Karpas-422 (cell line): ENCODE measurements around the gene STK38L. TPM values are rescaled to one million over a fixed set of nuclear protein-coding genes. Genes with fewer than 3 reads are reported as not detected.

Source experiments
- DNase-seq: peaks from one replicate; pipeline ENCODE4 v3.0.0-alpha.2; 2015
- H2AFZ ChIP-seq: fragments of 200-600 bp; sonication (generic); 2 replicates; pipeline ENCODE4 v1.6.1; 2014; ENCODE audit warnings: antibody characterized with exemption, low read length, mixed read lengths
- H3K27ac ChIP-seq: fragments of 200-600 bp; sonication (generic); 2 replicates; pipeline ENCODE4 v1.5.1; 2014; ENCODE audit warnings: mild to moderate bottlenecking, low read length, moderate library complexity
- H3K27me3 ChIP-seq: fragments of 200-600 bp; sonication (generic); 2 replicates; pipeline ENCODE4 v1.6.1; 2014; ENCODE audit warnings: low read length, mixed read lengths
- H3K36me3 ChIP-seq: fragments of 200-600 bp; sonication (generic); 2 replicates; pipeline ENCODE4 v1.6.1; 2014; ENCODE audit warnings: low read length, mixed read lengths; ENCODE audit not compliant: insufficient read depth
- H3K4me1 ChIP-seq: fragments of 200-600 bp; sonication (generic); 2 replicates; pipeline ENCODE4 v1.6.1; 2014; ENCODE audit warnings: mild to moderate bottlenecking, low read length, mixed read lengths
- H3K4me2 ChIP-seq: fragments of 200-600 bp; sonication (generic); 2 replicates; pipeline ENCODE4 v1.6.1; 2014; ENCODE audit warnings: low read length, low read depth, mild to moderate bottlenecking; ENCODE audit not compliant: poor library complexity, severe bottlenecking
- H3K4me3 ChIP-seq: fragments of 200-600 bp; sonication (generic); 2 replicates; pipeline ENCODE4 v1.5.1; 2014; ENCODE audit warnings: mild to moderate bottlenecking, antibody characterized with exemption, low read length, mixed read lengths
- H3K79me2 ChIP-seq: fragments of 200-600 bp; sonication (generic); 2 replicates; pipeline ENCODE4 v1.6.1; 2014; ENCODE audit warnings: mild to moderate bottlenecking, low read length, mixed read lengths
- H3K9ac ChIP-seq: fragments of 200-600 bp; sonication (generic); 2 replicates; pipeline ENCODE4 v1.6.0; 2014; ENCODE audit warnings: low read length
- H3K9me2 ChIP-seq: fragments of 200-600 bp; sonication (generic), shearing (Covaris generic); replicated peaks from 2 replicates; pipeline ENCODE4 v1.6.0; 2014; ENCODE audit warnings: mild to moderate bottlenecking, low read length, moderate library complexity; ENCODE audit not compliant: insufficient read depth
- H3K9me3 ChIP-seq: fragments of 300-700, 200-600 bp; sonication (generic); 2 replicates; pipeline ENCODE4 v1.6.1; 2014; ENCODE audit warnings: low read length, mixed read lengths
- H4K20me1 ChIP-seq: fragments of 200-600 bp; sonication (generic); 2 replicates; pipeline ENCODE4 v1.6.1; 2014; ENCODE audit warnings: mild to moderate bottlenecking, antibody characterized with exemption, low read length, low read depth; ENCODE audit not compliant: insufficient read depth
- total RNA-seq: library from RNA; depleted of rRNA; stranded (reverse); fragments of >200 nt; shearing (Covaris generic); gene quantifications from 2 replicates; pipeline ENCODE4 v1.2.3, GENCODE V29; 2014; ENCODE audit warnings: low replicate concordance

The STK38L gene
- total RNA-seq, 1 experiment from 2014 or later = 5.1 TPM

- Histone ChIP-seq H3K4me1 (no peaks in the 10 kb centered on the region), H4K20me1 (no peaks in the 10 kb centered on the region; the same call in 1 of the 2 replicates), H3K4me2 (no peak overlapping the region), H3K27ac (no peak overlapping the region), H3K4me3 (no peak overlapping the region), H3K27me3 (0 out of 2 replicates have a peak, but pooled peaks cover 4% of the 10 kb centered on the region), H3K36me3 (no peaks in the 10 kb centered on the region), H3K9ac (no peak overlapping the region), H3K9me3 (no peaks in the 10 kb centered on the region), H2AFZ (no peak overlapping the region), H3K9me2 (no peaks in the 10 kb centered on the region), H3K79me2 (no peaks in the 10 kb centered on the region)
- no peak for DNase-seq
Observed at GRCh38 chr12:27289414-27289813, 45.3 kb downstream of the STK38L start.

- Histone ChIP-seq H3K4me2 (no peak overlapping the region), H3K27ac (no peak overlapping the region), H3K27me3 (0 out of 2 replicates have a peak, but pooled peaks cover 4% of the 10 kb centered on the region), H4K20me1 (no peaks in the 10 kb centered on the region; the same call in 1 of the 2 replicates), H3K9me3 (no peaks in the 10 kb centered on the region), H3K36me3 (no peaks in the 10 kb centered on the region), H3K4me3 (no peak overlapping the region), H3K9me2 (no peaks in the 10 kb centered on the region), H2AFZ (no peak overlapping the region), H3K4me1 (no peaks in the 10 kb centered on the region), H3K9ac (no peak overlapping the region), H3K79me2 (no peaks in the 10 kb centered on the region)
- DNase-seq = no peak
Observed at GRCh38 chr12:27290501-27291168, 46.5 kb downstream of the STK38L start.

GRCh38 chr12:27291862-27292261 lies 47.8 kb downstream of the STK38L start:
- H3K79me2 ChIP-seq = no peaks in the 10 kb centered on the region
- H3K4me2 ChIP-seq = no peak overlapping the region
- no peaks in the 10 kb centered on the region; the same call in 1 of the 2 replicates for H4K20me1 ChIP-seq
- no peak for DNase-seq
- H3K27me3 ChIP-seq = 0 out of 2 replicates have a peak, but pooled peaks cover 4% of the 10 kb centered on the region
- no peaks in the 10 kb centered on the region for H3K9me3 ChIP-seq
- H3K4me3 ChIP-seq = no peak overlapping the region
- no peaks in the 10 kb centered on the region for H3K36me3 ChIP-seq
- no peaks in the 10 kb centered on the region for H3K9me2 ChIP-seq
- H3K27ac ChIP-seq = no peak overlapping the region
- no peak overlapping the region for H3K9ac ChIP-seq
- no peak overlapping the region for H2AFZ ChIP-seq
- H3K4me1 ChIP-seq = no peaks in the 10 kb centered on the region

GRCh38 chr12:27292718-27293117 lies 48.6 kb downstream of the STK38L start:
- Histone ChIP-seq H3K9me3 (no peaks in the 10 kb centered on the region), H3K36me3 (no peaks in the 10 kb centered on the region), H3K4me3 (no peak overlapping the region), H3K9me2 (no peaks in the 10 kb centered on the region), H3K4me2 (no peak overlapping the region), H3K27me3 (0 out of 2 replicates have a peak, but pooled peaks cover 4% of the 10 kb centered on the region), H3K4me1 (no peaks in the 10 kb centered on the region), H3K79me2 (no peaks in the 10 kb centered on the region), H2AFZ (no peak overlapping the region), H3K9ac (no peak overlapping the region), H4K20me1 (no peaks in the 10 kb centered on the region; the same call in 1 of the 2 replicates), H3K27ac (no peak overlapping the region)
- DNase-seq = no peak

- no peaks in the 10 kb centered on the region for H3K36me3 ChIP-seq
- no peaks in the 10 kb centered on the region for H3K9me2 ChIP-seq
- no peak overlapping the region for H3K9ac ChIP-seq
- H3K27me3 ChIP-seq = 0 out of 2 replicates have a peak, but pooled peaks cover 4% of the 10 kb centered on the region
- DNase-seq = no peak
- no peak overlapping the region for H3K4me2 ChIP-seq
- no peak overlapping the region for H2AFZ ChIP-seq
- H3K79me2 ChIP-seq = no peaks in the 10 kb centered on the region
- H4K20me1 ChIP-seq = no peaks in the 10 kb centered on the region
- no peak overlapping the region for H3K4me3 ChIP-seq
- no peak overlapping the region for H3K27ac ChIP-seq
- no peaks in the 10 kb centered on the region for H3K9me3 ChIP-seq
- H3K4me1 ChIP-seq = no peaks in the 10 kb centered on the region
Observed at GRCh38 chr12:27293463-27293862, 49.4 kb downstream of the STK38L start.

GRCh38 chr12:27296674-27297073 lies 52.6 kb downstream of the STK38L start:
- Histone ChIP-seq H3K9me3 (no peaks in the 10 kb centered on the region), H3K9me2 (no peaks in the 10 kb centered on the region), H3K4me1 (no peaks in the 10 kb centered on the region), H3K9ac (no peak overlapping the region), H3K4me3 (no peak overlapping the region), H3K27me3 (no peaks in the 10 kb centered on the region), H2AFZ (no peak overlapping the region), H3K27ac (no peak overlapping the region), H3K36me3 (no peaks in the 10 kb centered on the region), H4K20me1 (no peaks in the 10 kb centered on the region), H3K4me2 (no peak overlapping the region), H3K79me2 (no peaks in the 10 kb centered on the region)
- DNase-seq = no peak

- no peak overlapping the region for H2AFZ ChIP-seq
- H3K9me2 ChIP-seq = no peaks in the 10 kb centered on the region
- H4K20me1 ChIP-seq = no peaks in the 10 kb centered on the region
- no peak overlapping the region for H3K27ac ChIP-seq
- H3K4me2 ChIP-seq = no peak overlapping the region
- H3K36me3 ChIP-seq = no peaks in the 10 kb centered on the region
- DNase-seq = no peak
- H3K9me3 ChIP-seq = no peaks in the 10 kb centered on the region
- H3K27me3 ChIP-seq = no peaks in the 10 kb centered on the region
- H3K4me3 ChIP-seq = no peak overlapping the region
- no peak overlapping the region for H3K9ac ChIP-seq
- H3K4me1 ChIP-seq = no peaks in the 10 kb centered on the region
- H3K79me2 ChIP-seq = no peaks in the 10 kb centered on the region
Observed at GRCh38 chr12:27297566-27297965, 53.5 kb downstream of the STK38L start.

- no peaks in the 10 kb centered on the region for H3K9me2 ChIP-seq
- H3K27ac ChIP-seq = no peak overlapping the region
- DNase-seq = no peak
- H3K4me2 ChIP-seq = no peak overlapping the region
- no peaks in the 10 kb centered on the region for H3K9me3 ChIP-seq
- H3K4me3 ChIP-seq = no peak overlapping the region
- H4K20me1 ChIP-seq = no peaks in the 10 kb centered on the region
- H3K79me2 ChIP-seq = no peaks in the 10 kb centered on the region
- H3K4me1 ChIP-seq = no peaks in the 10 kb centered on the region
- H3K36me3 ChIP-seq = no peaks in the 10 kb centered on the region
- no peaks in the 10 kb centered on the region for H3K27me3 ChIP-seq
- no peak overlapping the region for H3K9ac ChIP-seq
- no peak overlapping the region for H2AFZ ChIP-seq
Observed at GRCh38 chr12:27299102-27299501, 55.0 kb downstream of the STK38L start.
